Measurements from ENCODE around the gene ARHGAP45.
"Not testable (repeated sequence)": the region's sequence is repeated elsewhere in the genome, so short reads cannot be mapped to it uniquely, and the experiment has no call there.

The ARHGAP45 gene

GRCh38 chr19:1105008-1105872, 38.3 kb downstream of the ARHGAP45 start:
- DNase-seq: peak; percentile 54

GRCh38 chr19:1105873-1106840, 39.2 kb downstream of the ARHGAP45 start:
- DNase-seq: no peak

GRCh38 chr19:1106841-1107660, 40.1 kb downstream of the ARHGAP45 start:
- peak; percentile 83 for DNase-seq

GRCh38 chr19:1107661-1108261, 40.8 kb downstream of the ARHGAP45 start:
- DNase-seq: no peak

GRCh38 chr19:1108291-1109031, 41.5 kb downstream of the ARHGAP45 start:
- DNase-seq: no peak

- DNase-seq: no peak
These were observed 42.1 kb downstream of the ARHGAP45 start for GRCh38 chr19:1109032-1109551.

- DNase-seq: no peak
These were observed 43.0 kb downstream of the ARHGAP45 start for GRCh38 chr19:1109697-1110671.

GRCh38 chr19:1110809-1111640, 44.1 kb downstream of the ARHGAP45 start:
- no peak for DNase-seq

GRCh38 chr19:1111641-1112267, 44.8 kb downstream of the ARHGAP45 start:
- DNase-seq: no peak

GRCh38 chr19:1112268-1113029, 45.5 kb downstream of the ARHGAP45 start:
- DNase-seq: no peak

GRCh38 chr19:1113030-1113985, 46.3 kb downstream of the ARHGAP45 start:
- DNase-seq: peak; percentile 95

- no peak for DNase-seq
These were observed 47.1 kb downstream of the ARHGAP45 start for GRCh38 chr19:1113986-1114483.

GRCh38 chr19:1114728-1115127, 47.8 kb downstream of the ARHGAP45 start:
- not testable (repeated sequence) for DNase-seq

- no peak for DNase-seq
These were observed 48.9 kb downstream of the ARHGAP45 start for GRCh38 chr19:1115646-1116420.
